ENCODE measurements around the gene CORIN.

The CORIN gene

DNA sequence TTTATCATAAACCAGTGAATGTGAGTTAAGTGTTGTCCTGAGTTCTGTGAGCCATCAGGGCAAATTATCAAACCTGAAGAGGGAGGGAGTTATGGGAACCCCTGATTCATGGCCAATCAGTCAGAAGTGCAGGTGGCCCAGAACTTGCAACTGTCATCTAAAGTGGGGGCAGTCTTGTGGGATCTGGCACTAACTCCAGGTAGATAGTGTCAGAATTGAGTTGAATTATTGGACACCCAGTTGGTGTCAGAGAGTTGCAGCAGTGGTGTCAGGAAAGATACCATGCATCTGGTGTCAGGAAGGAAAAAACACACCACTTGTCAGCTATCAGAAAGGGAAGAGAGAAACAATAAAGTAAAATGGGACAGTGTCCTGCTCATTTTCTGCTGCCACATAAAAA is 8.4 kb downstream of the CORIN start:
- Histone ChIP-seq H3K27ac (ENCODE audit: low read length) (no peak overlapping the region), H3K27me3 (ENCODE audit: low read depth, low read length) (no peaks in the 10 kb centered on the region), H2AFZ (ENCODE audit: low read depth, low read length) (no peak overlapping the region), H3K36me3 (replicated peaks; ENCODE audit: low read depth, low read length) (no peaks in the 10 kb centered on the region), H3K4me1 (ENCODE audit: low read length) (peaks cover 6% of the 10 kb centered on the region; the same call in 1 of the 2 replicates), H3K9ac (ENCODE audit: low read length) (no peak overlapping the region), H3K9me3 (ENCODE audit: insufficient read depth, low read length) (no peaks in the 10 kb centered on the region), H3K79me2 (ENCODE audit: low read length) (no peaks in the 10 kb centered on the region), H4K20me1 (ENCODE audit: insufficient read depth, low read length) (no peaks in the 10 kb centered on the region), H3K4me3 (ENCODE audit: low read length) (no peak overlapping the region), H3K4me2 (ENCODE audit: low read length) (no peak overlapping the region)
- TF ChIP-seq EZH2phosphoT487 (IDR thresholded peaks at IDR 0.05; ENCODE audit: low read depth), result no peak
- TF ChIP-seq, protein P1, sequence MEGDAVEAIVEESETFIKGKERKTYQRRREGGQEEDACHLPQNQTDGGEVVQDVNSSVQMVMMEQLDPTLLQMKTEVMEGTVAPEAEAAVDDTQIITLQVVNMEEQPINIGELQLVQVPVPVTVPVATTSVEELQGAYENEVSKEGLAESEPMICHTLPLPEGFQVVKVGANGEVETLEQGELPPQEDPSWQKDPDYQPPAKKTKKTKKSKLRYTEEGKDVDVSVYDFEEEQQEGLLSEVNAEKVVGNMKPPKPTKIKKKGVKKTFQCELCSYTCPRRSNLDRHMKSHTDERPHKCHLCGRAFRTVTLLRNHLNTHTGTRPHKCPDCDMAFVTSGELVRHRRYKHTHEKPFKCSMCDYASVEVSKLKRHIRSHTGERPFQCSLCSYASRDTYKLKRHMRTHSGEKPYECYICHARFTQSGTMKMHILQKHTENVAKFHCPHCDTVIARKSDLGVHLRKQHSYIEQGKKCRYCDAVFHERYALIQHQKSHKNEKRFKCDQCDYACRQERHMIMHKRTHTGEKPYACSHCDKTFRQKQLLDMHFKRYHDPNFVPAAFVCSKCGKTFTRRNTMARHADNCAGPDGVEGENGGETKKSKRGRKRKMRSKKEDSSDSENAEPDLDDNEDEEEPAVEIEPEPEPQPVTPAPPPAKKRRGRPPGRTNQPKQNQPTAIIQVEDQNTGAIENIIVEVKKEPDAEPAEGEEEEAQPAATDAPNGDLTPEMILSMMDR (IDR thresholded peaks at IDR 0.05; ENCODE audit: low read depth, low read length), result no peak

DNA sequence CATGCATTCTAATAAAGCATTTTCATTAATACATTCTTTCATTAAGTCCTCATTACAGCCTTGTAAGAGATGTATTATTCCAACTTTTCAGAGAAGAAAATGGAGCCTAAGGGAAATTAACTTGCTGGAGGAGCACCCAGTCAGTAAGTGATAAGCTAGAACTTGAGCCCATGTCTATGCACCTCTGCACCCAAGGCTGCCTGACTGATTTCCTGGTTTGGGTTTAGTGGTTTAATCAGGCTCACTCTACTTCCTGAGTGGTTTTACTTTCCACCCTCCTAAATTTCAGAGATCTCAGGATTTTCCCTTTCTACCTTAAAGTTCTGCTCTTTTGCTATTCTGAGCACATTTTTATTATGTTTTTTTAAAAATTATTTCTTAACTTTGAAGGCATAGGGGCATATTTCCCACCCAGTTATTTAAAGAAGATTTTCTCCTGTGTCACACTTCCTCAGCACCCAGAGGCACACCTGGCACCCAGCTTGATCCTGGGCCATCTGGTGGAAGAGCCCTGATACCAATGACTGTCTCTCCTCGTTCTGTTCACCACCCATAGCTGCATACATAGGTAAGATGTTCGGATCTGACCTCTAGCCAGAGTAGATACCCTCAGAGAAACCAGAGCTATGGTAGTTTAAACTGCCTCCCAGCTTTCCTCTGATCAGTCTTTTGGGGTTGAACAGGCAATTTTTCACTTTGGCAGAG is 10.4 kb downstream of the CORIN start:
- Histone ChIP-seq H3K27ac (ENCODE audit: low read length) (no peak overlapping the region), H3K4me3 (ENCODE audit: low read length) (no peak overlapping the region), H2AFZ (ENCODE audit: low read depth, low read length) (no peak overlapping the region), H3K79me2 (ENCODE audit: low read length) (no peaks in the 10 kb centered on the region), H3K36me3 (replicated peaks; ENCODE audit: low read depth, low read length) (no peaks in the 10 kb centered on the region), H3K4me2 (ENCODE audit: low read length) (no peak overlapping the region), H3K4me1 (ENCODE audit: low read length) (peaks cover 6% of the 10 kb centered on the region; the same call in 1 of the 2 replicates), H3K27me3 (ENCODE audit: low read depth, low read length) (no peaks in the 10 kb centered on the region), H4K20me1 (ENCODE audit: insufficient read depth, low read length) (no peaks in the 10 kb centered on the region), H3K9ac (ENCODE audit: low read length) (no peak overlapping the region), H3K9me3 (ENCODE audit: insufficient read depth, low read length) (no peaks in the 10 kb centered on the region)
- TF ChIP-seq EZH2phosphoT487 (IDR thresholded peaks at IDR 0.05; ENCODE audit: low read depth), result no peak
- TF ChIP-seq, protein P1 (IDR thresholded peaks at IDR 0.05; ENCODE audit: low read depth, low read length), result no peak

DNA sequence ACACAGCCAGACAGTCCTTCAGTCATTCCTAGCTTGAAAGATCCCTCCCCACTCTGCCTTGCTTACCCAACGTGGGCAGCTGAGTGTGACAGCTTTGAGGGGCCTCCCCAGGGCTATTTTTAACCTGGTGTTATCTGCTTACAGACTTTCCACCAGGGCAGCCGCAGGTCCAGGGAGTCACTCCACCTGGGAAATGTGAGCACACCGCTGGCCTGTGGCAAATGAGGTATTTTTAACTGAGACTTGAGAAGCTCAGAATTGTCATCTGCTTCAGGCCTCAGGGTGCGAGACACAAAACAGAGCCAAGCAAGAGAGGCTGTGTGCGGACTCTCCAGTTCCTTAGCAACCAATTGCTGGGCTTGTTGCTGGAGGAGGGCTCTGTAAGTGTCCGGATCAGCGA is 13.0 kb downstream of the CORIN start:
- no peak overlapping the region for H3K27ac ChIP-seq (ENCODE audit: low read length)
- no peaks in the 10 kb centered on the region for H3K9me3 ChIP-seq (ENCODE audit: insufficient read depth, low read length)
- H3K4me3 ChIP-seq (ENCODE audit: low read length), result no peak overlapping the region
- H3K36me3 ChIP-seq (replicated peaks; ENCODE audit: low read depth, low read length), result no peaks in the 10 kb centered on the region
- no peak overlapping the region for H3K4me2 ChIP-seq (ENCODE audit: low read length)
- no peaks in the 10 kb centered on the region for H4K20me1 ChIP-seq (ENCODE audit: insufficient read depth, low read length)
- TF ChIP-seq EZH2phosphoT487 (IDR thresholded peaks at IDR 0.05; ENCODE audit: low read depth), result no peak
- TF ChIP-seq, protein P1 (IDR thresholded peaks at IDR 0.05; ENCODE audit: low read depth, low read length), result no peak
- no peak overlapping the region for H2AFZ ChIP-seq (ENCODE audit: low read depth, low read length)
- no peak overlapping the region for H3K9ac ChIP-seq (ENCODE audit: low read length)
- peaks cover 6% of the 10 kb centered on the region; the same call in 1 of the 2 replicates for H3K4me1 ChIP-seq (ENCODE audit: low read length)
- H3K79me2 ChIP-seq (ENCODE audit: low read length), result no peaks in the 10 kb centered on the region
- no peaks in the 10 kb centered on the region for H3K27me3 ChIP-seq (ENCODE audit: low read depth, low read length)

DNA sequence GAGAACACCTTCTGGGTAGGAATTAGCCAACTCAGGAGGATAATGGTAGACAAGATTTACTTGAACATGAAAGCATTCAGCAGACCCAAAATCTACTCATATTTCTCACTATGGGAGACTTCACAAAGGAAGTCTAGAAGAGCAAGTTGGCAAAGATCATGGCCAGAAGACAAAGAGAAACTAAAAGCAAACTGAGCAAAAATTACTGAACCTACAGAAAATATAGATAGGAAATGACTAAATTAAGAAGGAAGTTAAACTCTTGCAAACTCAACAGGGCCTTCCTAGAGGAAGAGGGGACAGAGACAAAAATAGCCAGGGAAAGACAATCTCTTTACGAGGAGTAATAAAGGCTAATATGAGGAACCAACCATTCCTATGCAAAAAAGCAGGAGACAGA is 18.7 kb downstream of the CORIN start:
- Histone ChIP-seq H2AFZ (ENCODE audit: low read depth, low read length) (no peak overlapping the region), H3K27ac (ENCODE audit: low read length) (no peak overlapping the region), H3K36me3 (replicated peaks; ENCODE audit: low read depth, low read length) (no peaks in the 10 kb centered on the region), H3K4me3 (ENCODE audit: low read length) (no peak overlapping the region), H4K20me1 (ENCODE audit: insufficient read depth, low read length) (no peaks in the 10 kb centered on the region), H3K9me3 (ENCODE audit: insufficient read depth, low read length) (no peaks in the 10 kb centered on the region), H3K4me1 (ENCODE audit: low read length) (no peaks in the 10 kb centered on the region), H3K4me2 (ENCODE audit: low read length) (0 out of 2 replicates have a peak overlapping the region, but pooled peaks have one; percentile 5), H3K9ac (ENCODE audit: low read length) (no peak overlapping the region), H3K27me3 (ENCODE audit: low read depth, low read length) (no peaks in the 10 kb centered on the region), H3K79me2 (ENCODE audit: low read length) (no peaks in the 10 kb centered on the region)
- TF ChIP-seq, protein P1 (IDR thresholded peaks at IDR 0.05; ENCODE audit: low read depth, low read length), result no peak
- no peak for TF ChIP-seq EZH2phosphoT487 (IDR thresholded peaks at IDR 0.05; ENCODE audit: low read depth)
